ENCODE data around the gene PARVA. TPM values are rescaled to one million over a fixed set of nuclear protein-coding genes. Genes with fewer than 3 reads are reported as not detected.

PARVA gene
- total RNA-seq, 1 donor from 2014 or later: 106 TPM

DNA sequence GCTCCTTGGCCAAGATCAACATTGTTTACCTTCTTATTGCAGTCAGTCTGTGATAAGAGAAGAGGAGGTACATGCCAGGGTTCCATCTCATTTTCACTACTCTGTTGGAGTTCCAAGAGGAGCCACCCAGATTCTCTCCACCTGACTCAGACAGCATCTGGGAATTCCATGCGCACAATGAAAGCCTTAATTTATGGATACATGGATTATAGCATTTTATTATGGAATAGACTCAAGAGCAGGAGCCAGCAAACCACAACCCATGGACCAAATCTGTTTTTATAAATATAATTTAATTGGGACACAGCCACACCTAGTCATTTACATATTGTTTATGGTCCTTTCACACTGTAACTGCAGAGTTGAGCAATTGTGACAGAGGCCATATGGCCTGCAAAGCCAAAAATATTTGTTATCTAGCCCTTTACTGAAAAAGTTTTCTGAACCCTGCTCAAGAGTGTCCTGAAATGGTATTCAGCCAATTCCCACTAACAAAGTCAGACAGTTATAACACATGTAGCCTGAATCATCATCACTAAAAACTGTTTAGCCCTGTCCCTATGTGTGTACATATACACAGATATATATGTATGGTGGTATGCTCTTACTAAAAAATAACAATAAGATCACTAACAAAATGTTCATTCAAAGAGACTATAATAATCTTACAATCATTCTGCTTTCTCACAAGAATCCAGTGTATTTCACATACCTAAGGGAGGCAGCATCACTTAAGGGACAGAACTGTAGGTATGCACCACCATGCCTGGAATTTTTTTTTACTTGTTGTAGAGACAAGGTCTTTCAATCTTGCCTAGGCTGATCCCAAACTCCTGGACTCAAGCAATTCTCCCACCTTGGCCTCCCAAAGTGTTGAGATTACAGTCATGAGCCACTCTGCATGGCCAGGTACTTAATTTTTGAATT lies 192.4 kb downstream of the PARVA start:
- peak overlapping the region; percentile 22 for H3K27ac Mint-ChIP-seq (ENCODE audit: unreplicated experiment)
- H3K9me3 Mint-ChIP-seq (ENCODE audit: unreplicated experiment): peaks cover 9% of the 10 kb centered on the region
- Histone ChIP-seq H3K27me3 (ENCODE audit: insufficient read depth, low read length) (no peaks in the 10 kb centered on the region), H3K79me2 (ENCODE audit: insufficient read depth, low read length) (no peaks in the 10 kb centered on the region), H3K4me3 (ENCODE audit: insufficient read depth, low read depth, low read length) (no peak overlapping the region), H3K36me3 (ENCODE audit: insufficient read depth, low read length) (no peaks in the 10 kb centered on the region), H3K9ac (ENCODE audit: low read length) (no peak overlapping the region), H3K4me2 (ENCODE audit: low read length) (no peak overlapping the region), H2AFZ (ENCODE audit: low read depth, low read length) (no peak overlapping the region), H3K4me1 (ENCODE audit: insufficient read depth, low read length) (no peaks in the 10 kb centered on the region), H3K9me3 (ENCODE audit: insufficient read depth, low read depth, low read length) (peaks cover 5% of the 10 kb centered on the region), H3K27ac (ENCODE audit: low read depth, low read length) (no peak overlapping the region), H4K20me1 (ENCODE audit: insufficient read depth, low read length) (no peaks in the 10 kb centered on the region)
- peaks cover 3% of the 10 kb centered on the region for H3K36me3 Mint-ChIP-seq (ENCODE audit: low read depth, unreplicated experiment)
- H3K4me1 Mint-ChIP-seq (ENCODE audit: low read depth, unreplicated experiment): peaks cover 19% of the 10 kb centered on the region
- FAIRE-seq (no peak), DNase-seq (ENCODE audit: low read depth) (peak; percentile 87)
- no peaks in the 10 kb centered on the region for H3K27me3 Mint-ChIP-seq (ENCODE audit: low read depth, unreplicated experiment)
- TF ChIP-seq, protein P1, sequence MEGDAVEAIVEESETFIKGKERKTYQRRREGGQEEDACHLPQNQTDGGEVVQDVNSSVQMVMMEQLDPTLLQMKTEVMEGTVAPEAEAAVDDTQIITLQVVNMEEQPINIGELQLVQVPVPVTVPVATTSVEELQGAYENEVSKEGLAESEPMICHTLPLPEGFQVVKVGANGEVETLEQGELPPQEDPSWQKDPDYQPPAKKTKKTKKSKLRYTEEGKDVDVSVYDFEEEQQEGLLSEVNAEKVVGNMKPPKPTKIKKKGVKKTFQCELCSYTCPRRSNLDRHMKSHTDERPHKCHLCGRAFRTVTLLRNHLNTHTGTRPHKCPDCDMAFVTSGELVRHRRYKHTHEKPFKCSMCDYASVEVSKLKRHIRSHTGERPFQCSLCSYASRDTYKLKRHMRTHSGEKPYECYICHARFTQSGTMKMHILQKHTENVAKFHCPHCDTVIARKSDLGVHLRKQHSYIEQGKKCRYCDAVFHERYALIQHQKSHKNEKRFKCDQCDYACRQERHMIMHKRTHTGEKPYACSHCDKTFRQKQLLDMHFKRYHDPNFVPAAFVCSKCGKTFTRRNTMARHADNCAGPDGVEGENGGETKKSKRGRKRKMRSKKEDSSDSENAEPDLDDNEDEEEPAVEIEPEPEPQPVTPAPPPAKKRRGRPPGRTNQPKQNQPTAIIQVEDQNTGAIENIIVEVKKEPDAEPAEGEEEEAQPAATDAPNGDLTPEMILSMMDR (IDR thresholded peaks at IDR 0.05; ENCODE audit: insufficient read depth, low read depth, low read length): no peak
- TF ChIP-seq EZH2 (IDR thresholded peaks at IDR 0.05; ENCODE audit: insufficient read depth, low read length): no peak
- H3K4me3 Mint-ChIP-seq (ENCODE audit: unreplicated experiment): no peak overlapping the region

GRCh38 chr11:12573707-12574485 lies 196.5 kb downstream of the PARVA start:
- Histone ChIP-seq H3K9me3 (ENCODE audit: insufficient read depth, low read depth, low read length) (no peaks in the 10 kb centered on the region), H3K27me3 (ENCODE audit: insufficient read depth, low read length) (no peaks in the 10 kb centered on the region), H3K4me3 (ENCODE audit: insufficient read depth, low read depth, low read length) (no peak overlapping the region), H3K9ac (ENCODE audit: low read length) (no peak overlapping the region), H3K36me3 (ENCODE audit: insufficient read depth, low read length) (no peaks in the 10 kb centered on the region), H2AFZ (ENCODE audit: low read depth, low read length) (no peak overlapping the region), H3K27ac (ENCODE audit: low read depth, low read length) (no peak overlapping the region), H3K79me2 (ENCODE audit: insufficient read depth, low read length) (no peaks in the 10 kb centered on the region), H3K4me1 (ENCODE audit: insufficient read depth, low read length) (no peaks in the 10 kb centered on the region), H3K4me2 (ENCODE audit: low read length) (no peak overlapping the region), H4K20me1 (ENCODE audit: insufficient read depth, low read length) (no peaks in the 10 kb centered on the region)
- FAIRE-seq (no peak), DNase-seq (ENCODE audit: low read depth) (no peak)
- Mint-ChIP-seq H3K4me3 (ENCODE audit: unreplicated experiment) (no peak overlapping the region), H3K4me1 (ENCODE audit: low read depth, unreplicated experiment) (peaks cover 14% of the 10 kb centered on the region), H3K27ac (ENCODE audit: unreplicated experiment) (no peak overlapping the region), H3K9me3 (ENCODE audit: unreplicated experiment) (peaks cover 2% of the 10 kb centered on the region), H3K27me3 (ENCODE audit: low read depth, unreplicated experiment) (no peaks in the 10 kb centered on the region), H3K36me3 (ENCODE audit: low read depth, unreplicated experiment) (no peaks in the 10 kb centered on the region)
- TF ChIP-seq, protein P1 (IDR thresholded peaks at IDR 0.05; ENCODE audit: insufficient read depth, low read depth, low read length): no peak
- TF ChIP-seq EZH2 (IDR thresholded peaks at IDR 0.05; ENCODE audit: insufficient read depth, low read length): no peak

Data from astrocyte (in vitro differentiated cells and primary cell).